Activated CD8-positive, alpha-beta T cell treated with anti-CD3 and anti-CD28 coated beads, Interleukin-2, amount 10 ng/mL, durations not matched to agents 7 days and 5 days (primary cell): ENCODE results near the gene CDH22. TPM values are rescaled to one million over a fixed set of nuclear protein-coding genes. Genes with fewer than 3 reads are reported as not detected.

Source experiments
- ATAC-seq: fragments of 150-1000 bp; cut with Tn5 transposase; one replicate; pipeline ENCODE4 v1.10.0; 2021; ENCODE audit warnings: moderate library complexity
- CTCF ChIA-PET: fragments of 350-600 bp; sonication (Branson Sonifier 250); formaldehyde crosslinking; loops from one replicate; lab custom pipeline; 2021; ENCODE audit warnings: antibody characterized with exemption; lab: Charles Lee
- POLR2A ChIA-PET: fragments of 350-600 bp; sonication (Branson Sonifier 250); formaldehyde crosslinking; loops from one replicate; lab custom pipeline; 2021; ENCODE audit warnings: antibody characterized with exemption; lab: Charles Lee
- DNase-seq: peaks from one replicate; pipeline ENCODE4 v3.0.0-alpha.2; 2020
- H3K27ac Mint-ChIP-seq: one replicate; pipeline ENCODE4 v1.8.0; 2021; ENCODE audit warnings: mild to moderate bottlenecking, mixed read lengths
- H3K27me3 Mint-ChIP-seq: one replicate; pipeline ENCODE4 v1.8.0; 2021; ENCODE audit warnings: low read depth, mixed read lengths
- H3K36me3 Mint-ChIP-seq: one replicate; pipeline ENCODE4 v1.8.0; 2021; ENCODE audit warnings: low read depth, mixed read lengths
- H3K4me1 Mint-ChIP-seq: one replicate; pipeline ENCODE4 v1.8.0; 2021; ENCODE audit warnings: low read depth, mixed read lengths
- H3K4me3 Mint-ChIP-seq: one replicate; pipeline ENCODE4 v1.8.0; 2021; ENCODE audit warnings: mild to moderate bottlenecking, mixed read lengths
- H3K9me3 Mint-ChIP-seq: one replicate; pipeline ENCODE4 v1.8.0; 2022; ENCODE audit warnings: mixed read lengths; ENCODE audit not compliant: insufficient read depth
- total RNA-seq, 2 experiments: library from RNA; stranded (reverse); gene quantifications; one replicate each; pipeline ENCODE4 v1.2.3, GENCODE V29; 2021

CDH22 gene
- total RNA-seq, 2 experiments from 2014 or later: not detected

DNA sequence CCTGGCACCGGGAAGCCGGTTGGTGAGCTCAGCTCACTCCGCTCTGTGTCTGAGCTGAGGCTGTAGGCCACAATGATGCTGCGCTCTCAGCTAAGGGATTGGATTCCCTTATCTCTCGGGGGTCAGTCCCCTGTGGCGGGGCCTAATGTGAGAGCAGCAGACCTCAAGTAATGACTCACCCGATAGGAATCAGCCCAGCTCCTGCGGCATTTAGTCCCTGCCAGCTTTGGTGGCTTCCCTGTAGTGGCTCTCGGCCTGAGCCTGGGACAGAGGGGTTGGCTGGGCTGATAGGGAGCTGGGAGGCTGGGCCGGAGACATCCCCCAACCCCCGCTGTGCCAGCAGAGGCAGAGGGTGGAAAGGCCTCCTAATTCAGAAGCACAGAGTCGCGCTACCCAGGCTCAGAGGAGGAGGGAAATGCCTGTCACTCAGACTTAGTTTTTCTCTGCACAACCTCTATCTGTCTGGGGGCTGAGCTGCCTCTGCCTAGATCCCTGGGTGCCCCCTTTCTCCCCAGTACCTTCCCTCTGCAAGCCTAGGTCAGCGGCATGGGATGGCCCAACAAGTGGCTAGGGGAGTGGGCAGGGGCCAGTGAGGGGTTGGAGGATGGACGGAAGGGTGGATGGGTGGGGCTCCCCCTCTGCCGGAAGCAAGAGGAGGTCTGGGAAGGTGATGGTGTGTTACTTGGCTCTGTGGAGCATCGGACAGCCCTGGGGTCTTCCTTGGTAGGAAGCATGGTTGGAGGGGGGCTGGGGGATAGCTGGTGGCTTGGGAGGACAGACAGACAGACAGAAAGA lies 92.2 kb downstream of the CDH22 start:
- Mint-ChIP-seq H3K27ac (no peak overlapping the region), H3K4me1 (no peaks in the 10 kb centered on the region), H3K27me3 (no peaks in the 10 kb centered on the region), H3K4me3 (no peak overlapping the region), H3K9me3 (no peaks in the 10 kb centered on the region), H3K36me3 (no peaks in the 10 kb centered on the region)
- CTCF ChIA-PET: interaction anchor here (0.7 kb wide), 1 partner anchor 194 kb away, joined by 3 read pairs; no protein-coding TSS in a partner anchor
- DNase-seq (no peak), ATAC-seq (no peak)
- POLR2A ChIA-PET: no interaction called here

DNA sequence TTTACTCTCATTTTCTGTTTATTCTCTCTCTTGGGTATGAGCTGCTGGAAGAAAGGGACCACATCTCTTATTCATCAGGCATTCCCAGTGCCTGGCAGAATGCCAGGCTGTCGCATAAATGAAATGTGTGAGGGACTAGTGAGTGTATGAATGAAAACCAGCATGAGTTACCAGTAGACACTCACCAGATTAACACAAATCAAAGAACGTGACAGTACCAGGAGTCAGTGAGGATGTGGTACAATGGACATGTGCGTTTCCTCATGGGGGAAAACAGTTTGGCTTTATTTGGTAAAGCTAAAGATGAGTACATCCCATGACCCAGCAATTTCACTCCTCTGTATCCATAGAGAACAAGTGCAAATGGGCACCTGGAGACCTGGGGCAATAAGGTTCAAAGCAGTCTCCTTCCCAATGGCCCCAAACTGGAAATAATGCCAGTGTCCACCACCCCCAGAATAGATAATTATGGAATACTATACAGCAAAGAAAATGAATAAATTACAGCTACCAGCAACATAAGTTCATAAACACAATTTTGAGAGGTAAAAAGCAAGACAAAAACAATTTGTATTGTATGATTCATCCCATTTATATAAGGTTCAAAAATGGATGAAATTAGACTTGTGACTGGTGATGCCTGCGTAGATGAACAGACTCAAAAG lies 93.3 kb downstream of the CDH22 start:
- ATAC-seq (no peak), DNase-seq (no peak)
- no peaks in the 10 kb centered on the region for H3K27me3 Mint-ChIP-seq
- ChIA-PET CTCF (no interaction called here), POLR2A (no interaction called here)
- no peak overlapping the region for H3K4me3 Mint-ChIP-seq
- no peaks in the 10 kb centered on the region for H3K36me3 Mint-ChIP-seq
- H3K9me3 Mint-ChIP-seq: no peaks in the 10 kb centered on the region
- H3K4me1 Mint-ChIP-seq: no peaks in the 10 kb centered on the region
- H3K27ac Mint-ChIP-seq: no peak overlapping the region

- no peak overlapping the region for H3K27ac Mint-ChIP-seq
- ATAC-seq (no peak), DNase-seq (no peak)
- CTCF ChIA-PET: no interaction called here
- no peak overlapping the region for H3K4me3 Mint-ChIP-seq
- H3K27me3 Mint-ChIP-seq: peaks cover 5% of the 10 kb centered on the region
- POLR2A ChIA-PET: no interaction called here
- no peaks in the 10 kb centered on the region for H3K4me1 Mint-ChIP-seq
- no peaks in the 10 kb centered on the region for H3K9me3 Mint-ChIP-seq
- H3K36me3 Mint-ChIP-seq: no peaks in the 10 kb centered on the region
Observed at GRCh38 chr20:46213946-46214823, 94.1 kb downstream of the CDH22 start.

DNA sequence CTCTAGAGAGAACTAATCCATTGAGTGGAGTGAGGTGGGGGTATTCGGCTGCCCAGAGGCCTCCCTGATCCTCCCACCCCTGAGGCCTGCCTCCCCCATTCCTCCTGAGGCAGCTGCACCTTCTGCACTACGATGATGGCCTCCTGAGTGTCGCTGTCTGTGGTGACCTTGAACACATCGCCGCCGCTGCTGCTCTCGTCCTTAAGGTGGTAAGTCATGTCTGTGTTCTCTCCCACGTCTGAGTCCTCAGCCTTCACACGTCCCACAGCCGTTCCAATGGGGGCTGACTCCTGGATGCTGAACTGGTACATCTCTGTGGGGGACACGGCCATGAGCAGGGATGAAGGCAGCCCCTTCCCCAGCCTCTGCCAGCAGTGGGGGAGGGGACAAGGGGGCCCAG lies 95.4 kb downstream of the CDH22 start:
- Mint-ChIP-seq H3K4me3 (no peak overlapping the region), H3K36me3 (no peaks in the 10 kb centered on the region), H3K4me1 (no peaks in the 10 kb centered on the region), H3K27me3 (peaks cover 11% of the 10 kb centered on the region), H3K9me3 (no peaks in the 10 kb centered on the region), H3K27ac (no peak overlapping the region)
- no peak for ATAC-seq
- CTCF ChIA-PET: no interaction called here
- no peak for DNase-seq
- POLR2A ChIA-PET: no interaction called here

- DNase-seq (no peak), ATAC-seq (no peak)
- H3K27me3 Mint-ChIP-seq: peaks cover 11% of the 10 kb centered on the region
- no peaks in the 10 kb centered on the region for H3K4me1 Mint-ChIP-seq
- H3K9me3 Mint-ChIP-seq: no peaks in the 10 kb centered on the region
- no peaks in the 10 kb centered on the region for H3K36me3 Mint-ChIP-seq
- no peak overlapping the region for H3K27ac Mint-ChIP-seq
- POLR2A ChIA-PET: no interaction called here
- CTCF ChIA-PET: no interaction called here
- no peak overlapping the region for H3K4me3 Mint-ChIP-seq
Observed at GRCh38 chr20:46212252-46212651, 96.0 kb downstream of the CDH22 start.

- H3K36me3 Mint-ChIP-seq: no peaks in the 10 kb centered on the region
- no peaks in the 10 kb centered on the region for H3K9me3 Mint-ChIP-seq
- DNase-seq (no peak), ATAC-seq (no peak)
- H3K27ac Mint-ChIP-seq: no peak overlapping the region
- H3K27me3 Mint-ChIP-seq: peaks cover 11% of the 10 kb centered on the region
- POLR2A ChIA-PET: no interaction called here
- CTCF ChIA-PET: no interaction called here
- peaks cover 3% of the 10 kb centered on the region for H3K4me1 Mint-ChIP-seq
- H3K4me3 Mint-ChIP-seq: no peak overlapping the region
Observed at GRCh38 chr20:46211331-46211722, 97.0 kb downstream of the CDH22 start.

- no peaks in the 10 kb centered on the region for H3K9me3 Mint-ChIP-seq
- ChIA-PET CTCF (no interaction called here), POLR2A (no interaction called here)
- H3K4me3 Mint-ChIP-seq: no peak overlapping the region
- no peaks in the 10 kb centered on the region for H3K36me3 Mint-ChIP-seq
- ATAC-seq (no peak), DNase-seq (no peak)
- H3K4me1 Mint-ChIP-seq: peaks cover 8% of the 10 kb centered on the region
- H3K27ac Mint-ChIP-seq: no peak overlapping the region
- peaks cover 11% of the 10 kb centered on the region for H3K27me3 Mint-ChIP-seq
Observed at GRCh38 chr20:46210672-46211330, 97.5 kb downstream of the CDH22 start.

GRCh38 chr20:46209930-46210671 lies 98.2 kb downstream of the CDH22 start:
- POLR2A ChIA-PET: no interaction called here
- DNase-seq (no peak), ATAC-seq (no peak)
- peaks cover 15% of the 10 kb centered on the region for H3K4me1 Mint-ChIP-seq
- no peak overlapping the region for H3K27ac Mint-ChIP-seq
- no peaks in the 10 kb centered on the region for H3K36me3 Mint-ChIP-seq
- CTCF ChIA-PET: no interaction called here
- H3K4me3 Mint-ChIP-seq: no peak overlapping the region
- H3K9me3 Mint-ChIP-seq: no peaks in the 10 kb centered on the region
- H3K27me3 Mint-ChIP-seq: peaks cover 11% of the 10 kb centered on the region

- ATAC-seq: no peak
- Mint-ChIP-seq H3K27me3 (peaks cover 20% of the 10 kb centered on the region), H3K36me3 (no peaks in the 10 kb centered on the region), H3K4me1 (peaks cover 23% of the 10 kb centered on the region), H3K27ac (no peak overlapping the region), H3K4me3 (no peak overlapping the region), H3K9me3 (no peaks in the 10 kb centered on the region)
- DNase-seq: no peak
- POLR2A ChIA-PET: no interaction called here
- CTCF ChIA-PET: no interaction called here
Observed at GRCh38 chr20:46207793-46208192, 100.5 kb downstream of the CDH22 start.

DNA sequence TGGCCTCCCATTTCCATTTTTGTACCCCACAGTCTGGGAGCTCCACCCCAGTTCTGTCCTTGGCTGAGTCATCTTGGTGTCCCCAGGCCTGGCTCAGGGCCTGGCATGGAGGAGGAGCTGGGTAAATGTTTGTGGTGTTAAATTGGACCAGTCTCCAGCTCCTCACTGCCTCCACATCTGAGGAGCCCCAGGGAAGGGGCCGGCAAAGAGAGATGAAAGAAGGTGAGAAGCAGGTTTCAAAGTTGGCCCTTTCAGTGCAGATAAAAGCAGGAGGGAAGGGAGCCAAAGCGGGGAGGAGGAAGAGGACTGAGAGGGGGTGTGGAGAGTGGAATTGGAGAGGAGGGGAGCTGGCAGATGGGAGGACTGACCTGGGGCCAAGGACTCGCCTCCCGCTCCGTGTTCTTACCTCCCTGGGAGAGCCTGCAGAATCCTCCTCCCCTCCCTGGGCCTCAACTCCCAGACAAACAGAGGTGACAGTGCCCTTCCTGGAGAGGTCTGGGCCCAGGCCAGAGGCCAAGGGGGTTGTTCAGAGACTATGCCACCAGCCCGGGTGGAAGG lies 101.2 kb downstream of the CDH22 start:
- POLR2A ChIA-PET: no interaction called here
- H3K4me3 Mint-ChIP-seq: no peak overlapping the region
- DNase-seq: no peak
- no peak overlapping the region for H3K27ac Mint-ChIP-seq
- CTCF ChIA-PET: no interaction called here
- H3K27me3 Mint-ChIP-seq: peaks cover 20% of the 10 kb centered on the region
- ATAC-seq: no peak
- peaks cover 23% of the 10 kb centered on the region for H3K4me1 Mint-ChIP-seq
- no peaks in the 10 kb centered on the region for H3K36me3 Mint-ChIP-seq
- no peaks in the 10 kb centered on the region for H3K9me3 Mint-ChIP-seq

GRCh38 chr20:46206025-46206424 lies 102.3 kb downstream of the CDH22 start:
- no peak overlapping the region for H3K27ac Mint-ChIP-seq
- peaks cover 25% of the 10 kb centered on the region for H3K27me3 Mint-ChIP-seq
- DNase-seq (no peak), ATAC-seq (no peak)
- H3K4me3 Mint-ChIP-seq: no peak overlapping the region
- POLR2A ChIA-PET: no interaction called here
- H3K36me3 Mint-ChIP-seq: no peaks in the 10 kb centered on the region
- H3K4me1 Mint-ChIP-seq: peaks cover 23% of the 10 kb centered on the region
- no peaks in the 10 kb centered on the region for H3K9me3 Mint-ChIP-seq
- CTCF ChIA-PET: no interaction called here
